K562 (cell line): ENCODE results near the gene CAPN2. TPM values are rescaled to one million over a fixed set of nuclear protein-coding genes. Genes with fewer than 3 reads are reported as not detected.

ENCODE experiments used
- CC2D1A ChIP-seq: fragments of 450-650 bp; IDR thresholded peaks from 2 replicates; pipeline ENCODE4 v1.6.1; 2017; ENCODE audit warnings: mild to moderate bottlenecking
- FOXJ3 ChIP-seq: sonication (generic); formaldehyde crosslinking; IDR thresholded peaks from 2 replicates; pipeline ENCODE4 v1.4.0; 2020; ENCODE audit warnings: mild to moderate bottlenecking, missing genetic modification reagents
- HDAC1 ChIP-seq, 2 experiments: fragments of 450-650 bp; IDR thresholded peaks; 2 replicates each; pipeline ENCODE4 v1.6.1; 2016 to 2017; ENCODE audit warnings: inconsistent platforms in 1 of 2, mild to moderate bottlenecking in 1 of 2, moderate library complexity in 1 of 2
- HDGF ChIP-seq: fragments of 450-650 bp; IDR thresholded peaks from 2 replicates; pipeline ENCODE4 v1.6.1; 2016
- KAT8 ChIP-seq: fragments of 450-650 bp; IDR thresholded peaks from 2 replicates; pipeline ENCODE4 v1.6.1; 2016; ENCODE audit warnings: low read depth, mild to moderate bottlenecking
- KDM1A ChIP-seq, 2 experiments: fragments of 450-650 bp; IDR thresholded peaks; 2 replicates each; pipeline ENCODE4 v1.6.1; 2016; ENCODE audit warnings: mild to moderate bottlenecking in 2 of 2
- KLF10 ChIP-seq: fragments of 250-450 bp; sonication (Bioruptor Pico); IDR thresholded peaks from 2 replicates; pipeline ENCODE4 v1.6.1; 2021; ENCODE audit warnings: matching md5 sums
- PHF20 ChIP-seq: fragments of 450-650 bp; IDR thresholded peaks from 2 replicates; pipeline ENCODE4 v1.6.1; 2018; ENCODE audit not compliant: partially characterized antibody
- PTBP1 ChIP-seq: fragments of 200-400 bp; formaldehyde crosslinking; IDR thresholded peaks from 2 replicates; pipeline ENCODE4 v1.6.1; 2017; ENCODE audit warnings: low read depth, low read length
- SETDB1 ChIP-seq: IDR thresholded peaks from one replicate; pipeline ENCODE4 v1.6.1; 2012; ENCODE audit warnings: low read length, control low read depth, inconsistent platforms
- SP1 ChIP-seq: sonication (generic); formaldehyde crosslinking; IDR thresholded peaks from 2 replicates; pipeline ENCODE4 v1.8.1; 2022; ENCODE audit warnings: mild to moderate bottlenecking, missing genetic modification reagents
- SRF ChIP-seq, 2 experiments: fragments of 250-450, 450-650 bp in 1 of 2; sonication (Bioruptor Pico) in 1 of 2; sonication (generic) in 1 of 2; formaldehyde crosslinking; IDR thresholded peaks; 2 replicates each; pipeline versions ENCODE4 v1.5.0 to v1.5.1; 2020 to 2022; ENCODE audit warnings: mild to moderate bottlenecking in 1 of 2, missing genetic modification reagents in 1 of 2
- TEAD2 ChIP-seq: fragments of 450-650 bp; IDR thresholded peaks from 2 replicates; pipeline ENCODE4 v1.6.1; 2016; ENCODE audit warnings: missing genetic modification characterization, control low read depth, missing compliant biosample characterization
- ZNF239 ChIP-seq: fragments of 250-450 bp; sonication (Bioruptor Pico); IDR thresholded peaks from 2 replicates; pipeline ENCODE4 v1.4.0; 2020; ENCODE audit warnings: mild to moderate bottlenecking
- polyA plus RNA-seq, 8 experiments: library from polyadenylated mRNA; depleted of rRNA in 4 of 8; stranded (reverse) in 5 of 8; unstranded in 3 of 8; fragments of >200 nt; fragmentation: Nextera tagmentation in 2 of 8; fragmentation: Illumina TruSeq in 1 of 8; extraction: Ambion mirVana in 2 of 8; extraction: Trizol in 1 of 8; gene quantifications; 2 replicates each; pipeline versions ENCODE4 v1.2.1 to v1.2.3, GENCODE V29; 2011 to 2014; ENCODE audit warnings: inconsistent platforms in 1 of 8, missing spikeins in 1 of 8
- total RNA-seq, 7 experiments: library from RNA; depleted of rRNA in 6 of 7; stranded (reverse); fragments of >200 nt in 6 of 7; fragmentation: Illumina TruSeq in 2 of 7; extraction: Trizol in 2 of 7; gene quantifications; 2 replicates each; pipeline versions ENCODE4 v1.2.1 to v1.2.3, GENCODE V29; 2011 to 2021; ENCODE audit warnings: low replicate concordance in 1 of 7
- TF ChIP-seq, protein P1 (sequence below), 2 experiments: fragments of 450-650 bp; IDR thresholded peaks; 2 replicates each; pipeline ENCODE4 v1.6.1; 2016
- TF ChIP-seq, protein P2 (sequence below): sonication (generic); formaldehyde crosslinking; IDR thresholded peaks from 2 replicates; pipeline ENCODE4 v1.8.0; 2023; ENCODE audit warnings: missing genetic modification reagents, mild to moderate bottlenecking, borderline replicate concordance
- TF ChIP-seq, protein P3 (sequence below): fragments of 450-650 bp; IDR thresholded peaks from 2 replicates; pipeline ENCODE4 v1.6.1; 2016; ENCODE audit warnings: mild to moderate bottlenecking
- TF ChIP-seq, protein P4 (sequence below): fragments of 450-650 bp; IDR thresholded peaks from 2 replicates; pipeline ENCODE4 v1.7.1; 2018; ENCODE audit warnings: mild to moderate bottlenecking, low read depth; ENCODE audit not compliant: partially characterized antibody

CAPN2 gene
- total and polyA plus RNA-seq, 9 of the 15 experiments (the other 6 are each of a cell fraction or from before 2014, with no cell fraction given), result 24.6 to 157 (median 101) TPM

DNA sequence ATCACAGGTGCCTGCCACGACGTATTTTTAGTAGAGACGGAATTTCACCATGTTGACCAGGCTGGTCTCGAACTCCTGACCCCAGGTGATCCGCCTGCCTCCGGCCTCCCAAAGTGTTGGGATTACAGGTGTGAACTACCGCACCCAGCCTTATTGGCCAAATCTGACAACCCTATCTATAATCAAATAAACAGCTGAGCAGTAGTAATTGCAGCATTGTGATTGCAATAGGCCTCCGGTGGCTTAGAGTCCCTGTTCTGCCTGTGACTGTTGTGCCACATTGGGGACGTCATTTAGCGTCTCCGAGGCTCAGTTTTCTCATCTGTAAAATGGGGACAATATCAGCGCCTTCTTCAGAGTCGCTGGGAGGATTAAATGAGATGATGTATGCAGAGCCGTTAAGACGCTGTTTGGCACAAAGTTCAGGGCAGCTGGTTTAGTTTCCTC, 569 bp upstream of the CAPN2 start (continued):
- TF ChIP-seq, protein P1, sequence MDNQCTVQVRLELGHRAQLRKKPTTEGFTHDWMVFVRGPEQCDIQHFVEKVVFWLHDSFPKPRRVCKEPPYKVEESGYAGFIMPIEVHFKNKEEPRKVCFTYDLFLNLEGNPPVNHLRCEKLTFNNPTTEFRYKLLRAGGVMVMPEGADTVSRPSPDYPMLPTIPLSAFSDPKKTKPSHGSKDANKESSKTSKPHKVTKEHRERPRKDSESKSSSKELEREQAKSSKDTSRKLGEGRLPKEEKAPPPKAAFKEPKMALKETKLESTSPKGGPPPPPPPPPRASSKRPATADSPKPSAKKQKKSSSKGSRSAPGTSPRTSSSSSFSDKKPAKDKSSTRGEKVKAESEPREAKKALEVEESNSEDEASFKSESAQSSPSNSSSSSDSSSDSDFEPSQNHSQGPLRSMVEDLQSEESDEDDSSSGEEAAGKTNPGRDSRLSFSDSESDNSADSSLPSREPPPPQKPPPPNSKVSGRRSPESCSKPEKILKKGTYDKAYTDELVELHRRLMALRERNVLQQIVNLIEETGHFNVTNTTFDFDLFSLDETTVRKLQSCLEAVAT (IDR thresholded peaks at IDR 0.05), result 0 out of 4 replicates have a peak, but pooled peaks of 1 of the 2 experiments have one; percentile 16
- TF ChIP-seq SETDB1 (no peak), SP1 (CRISPR knock-in tag) (peak; percentile 59; the same call in 1 of the 2 replicates), FOXJ3 (CRISPR knock-in tag) (no peak), CC2D1A (peak; percentile 63; the same call in 1 of the 2 replicates), KDM1A (IDR thresholded peaks at IDR 0.05) (peak; percentile 94 to 98), KLF10 (CRISPR knock-in tag) (no peak), PHF20 (peak; percentile 59), HDGF (peak; percentile 93; the same call in 1 of the 2 replicates), TEAD2 (tag) (0 out of 2 replicates have a peak, but pooled peaks have one; percentile 39), SRF (CRISPR knock-in tag; IDR thresholded peaks at IDR 0.05) (no peak), ZNF239 (peak; percentile 47; the same call in 1 of the 2 replicates), PTBP1 (peak; percentile 93), HDAC1 (IDR thresholded peaks at IDR 0.05) (peak; percentile 63 to 86; a peak in 1 of 4 replicates), KAT8 (no peak)
- TF ChIP-seq, protein P2, sequence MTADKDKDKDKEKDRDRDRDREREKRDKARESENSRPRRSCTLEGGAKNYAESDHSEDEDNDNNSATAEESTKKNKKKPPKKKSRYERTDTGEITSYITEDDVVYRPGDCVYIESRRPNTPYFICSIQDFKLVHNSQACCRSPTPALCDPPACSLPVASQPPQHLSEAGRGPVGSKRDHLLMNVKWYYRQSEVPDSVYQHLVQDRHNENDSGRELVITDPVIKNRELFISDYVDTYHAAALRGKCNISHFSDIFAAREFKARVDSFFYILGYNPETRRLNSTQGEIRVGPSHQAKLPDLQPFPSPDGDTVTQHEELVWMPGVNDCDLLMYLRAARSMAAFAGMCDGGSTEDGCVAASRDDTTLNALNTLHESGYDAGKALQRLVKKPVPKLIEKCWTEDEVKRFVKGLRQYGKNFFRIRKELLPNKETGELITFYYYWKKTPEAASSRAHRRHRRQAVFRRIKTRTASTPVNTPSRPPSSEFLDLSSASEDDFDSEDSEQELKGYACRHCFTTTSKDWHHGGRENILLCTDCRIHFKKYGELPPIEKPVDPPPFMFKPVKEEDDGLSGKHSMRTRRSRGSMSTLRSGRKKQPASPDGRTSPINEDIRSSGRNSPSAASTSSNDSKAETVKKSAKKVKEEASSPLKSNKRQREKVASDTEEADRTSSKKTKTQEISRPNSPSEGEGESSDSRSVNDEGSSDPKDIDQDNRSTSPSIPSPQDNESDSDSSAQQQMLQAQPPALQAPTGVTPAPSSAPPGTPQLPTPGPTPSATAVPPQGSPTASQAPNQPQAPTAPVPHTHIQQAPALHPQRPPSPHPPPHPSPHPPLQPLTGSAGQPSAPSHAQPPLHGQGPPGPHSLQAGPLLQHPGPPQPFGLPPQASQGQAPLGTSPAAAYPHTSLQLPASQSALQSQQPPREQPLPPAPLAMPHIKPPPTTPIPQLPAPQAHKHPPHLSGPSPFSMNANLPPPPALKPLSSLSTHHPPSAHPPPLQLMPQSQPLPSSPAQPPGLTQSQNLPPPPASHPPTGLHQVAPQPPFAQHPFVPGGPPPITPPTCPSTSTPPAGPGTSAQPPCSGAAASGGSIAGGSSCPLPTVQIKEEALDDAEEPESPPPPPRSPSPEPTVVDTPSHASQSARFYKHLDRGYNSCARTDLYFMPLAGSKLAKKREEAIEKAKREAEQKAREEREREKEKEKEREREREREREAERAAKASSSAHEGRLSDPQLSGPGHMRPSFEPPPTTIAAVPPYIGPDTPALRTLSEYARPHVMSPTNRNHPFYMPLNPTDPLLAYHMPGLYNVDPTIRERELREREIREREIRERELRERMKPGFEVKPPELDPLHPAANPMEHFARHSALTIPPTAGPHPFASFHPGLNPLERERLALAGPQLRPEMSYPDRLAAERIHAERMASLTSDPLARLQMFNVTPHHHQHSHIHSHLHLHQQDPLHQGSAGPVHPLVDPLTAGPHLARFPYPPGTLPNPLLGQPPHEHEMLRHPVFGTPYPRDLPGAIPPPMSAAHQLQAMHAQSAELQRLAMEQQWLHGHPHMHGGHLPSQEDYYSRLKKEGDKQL (CRISPR knock-in tag), result no peak
- TF ChIP-seq, protein P3, sequence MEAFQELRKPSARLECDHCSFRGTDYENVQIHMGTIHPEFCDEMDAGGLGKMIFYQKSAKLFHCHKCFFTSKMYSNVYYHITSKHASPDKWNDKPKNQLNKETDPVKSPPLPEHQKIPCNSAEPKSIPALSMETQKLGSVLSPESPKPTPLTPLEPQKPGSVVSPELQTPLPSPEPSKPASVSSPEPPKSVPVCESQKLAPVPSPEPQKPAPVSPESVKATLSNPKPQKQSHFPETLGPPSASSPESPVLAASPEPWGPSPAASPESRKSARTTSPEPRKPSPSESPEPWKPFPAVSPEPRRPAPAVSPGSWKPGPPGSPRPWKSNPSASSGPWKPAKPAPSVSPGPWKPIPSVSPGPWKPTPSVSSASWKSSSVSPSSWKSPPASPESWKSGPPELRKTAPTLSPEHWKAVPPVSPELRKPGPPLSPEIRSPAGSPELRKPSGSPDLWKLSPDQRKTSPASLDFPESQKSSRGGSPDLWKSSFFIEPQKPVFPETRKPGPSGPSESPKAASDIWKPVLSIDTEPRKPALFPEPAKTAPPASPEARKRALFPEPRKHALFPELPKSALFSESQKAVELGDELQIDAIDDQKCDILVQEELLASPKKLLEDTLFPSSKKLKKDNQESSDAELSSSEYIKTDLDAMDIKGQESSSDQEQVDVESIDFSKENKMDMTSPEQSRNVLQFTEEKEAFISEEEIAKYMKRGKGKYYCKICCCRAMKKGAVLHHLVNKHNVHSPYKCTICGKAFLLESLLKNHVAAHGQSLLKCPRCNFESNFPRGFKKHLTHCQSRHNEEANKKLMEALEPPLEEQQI, result peak; percentile 56; the same call in 1 of the 2 replicates
- TF ChIP-seq, protein P4, sequence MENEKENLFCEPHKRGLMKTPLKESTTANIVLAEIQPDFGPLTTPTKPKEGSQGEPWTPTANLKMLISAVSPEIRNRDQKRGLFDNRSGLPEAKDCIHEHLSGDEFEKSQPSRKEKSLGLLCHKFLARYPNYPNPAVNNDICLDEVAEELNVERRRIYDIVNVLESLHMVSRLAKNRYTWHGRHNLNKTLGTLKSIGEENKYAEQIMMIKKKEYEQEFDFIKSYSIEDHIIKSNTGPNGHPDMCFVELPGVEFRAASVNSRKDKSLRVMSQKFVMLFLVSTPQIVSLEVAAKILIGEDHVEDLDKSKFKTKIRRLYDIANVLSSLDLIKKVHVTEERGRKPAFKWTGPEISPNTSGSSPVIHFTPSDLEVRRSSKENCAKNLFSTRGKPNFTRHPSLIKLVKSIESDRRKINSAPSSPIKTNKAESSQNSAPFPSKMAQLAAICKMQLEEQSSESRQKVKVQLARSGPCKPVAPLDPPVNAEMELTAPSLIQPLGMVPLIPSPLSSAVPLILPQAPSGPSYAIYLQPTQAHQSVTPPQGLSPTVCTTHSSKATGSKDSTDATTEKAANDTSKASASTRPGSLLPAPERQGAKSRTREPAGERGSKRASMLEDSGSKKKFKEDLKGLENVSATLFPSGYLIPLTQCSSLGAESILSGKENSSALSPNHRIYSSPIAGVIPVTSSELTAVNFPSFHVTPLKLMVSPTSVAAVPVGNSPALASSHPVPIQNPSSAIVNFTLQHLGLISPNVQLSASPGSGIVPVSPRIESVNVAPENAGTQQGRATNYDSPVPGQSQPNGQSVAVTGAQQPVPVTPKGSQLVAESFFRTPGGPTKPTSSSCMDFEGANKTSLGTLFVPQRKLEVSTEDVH, result peak; percentile 35
